ENCODE data around the gene TTLL6.
A peak's percentile ranks its signal among the peaks of the same experiment; 100 is the strongest.

TTLL6 gene

GRCh38 chr17:48737330-48738043 is 79.5 kb downstream of the TTLL6 start:
- DNase-seq (ENCODE audit: low spot score) = no peak

- DNase-seq (ENCODE audit: low spot score) = no peak
These were observed 82.0 kb downstream of the TTLL6 start for GRCh38 chr17:48735062-48735351.

GRCh38 chr17:48734333-48735061 is 82.5 kb downstream of the TTLL6 start:
- DNase-seq (ENCODE audit: low spot score) = no peak

- DNase-seq (ENCODE audit: low spot score) = no peak
These were observed 83.2 kb downstream of the TTLL6 start for GRCh38 chr17:48733632-48734328.

GRCh38 chr17:48732688-48733629 is 84.1 kb downstream of the TTLL6 start:
- no peak for DNase-seq (ENCODE audit: low spot score)

GRCh38 chr17:48731355-48731754 is 85.7 kb downstream of the TTLL6 start:
- DNase-seq (ENCODE audit: low spot score) = no peak

- DNase-seq (ENCODE audit: low spot score) = no peak
These were observed 86.8 kb downstream of the TTLL6 start for GRCh38 chr17:48730240-48730550.

GRCh38 chr17:48729335-48730239 is 87.4 kb downstream of the TTLL6 start:
- no peak for DNase-seq (ENCODE audit: low spot score)

- DNase-seq (ENCODE audit: low spot score) = no peak
These were observed 88.5 kb downstream of the TTLL6 start, which contains the start of gene HOXB13 for GRCh38 chr17:48728232-48729231. TSS of gene HOXB13 (minus strand) at chr17:48728750. CDS start at chr17:48728593, 157 bp downstream.

GRCh38 chr17:48727415-48728175 is 89.4 kb downstream of the TTLL6 start:
- DNase-seq (ENCODE audit: low spot score) = no peak

GRCh38 chr17:48726916-48727286 is 90.1 kb downstream of the TTLL6 start:
- DNase-seq (ENCODE audit: low spot score) = no peak

- DNase-seq (ENCODE audit: low spot score) = no peak
These were observed 90.7 kb downstream of the TTLL6 start for GRCh38 chr17:48726114-48726915.

GRCh38 chr17:48725288-48726064 is 91.6 kb downstream of the TTLL6 start:
- DNase-seq (ENCODE audit: low spot score) = no peak

GRCh38 chr17:48725004-48725287 is 92.1 kb downstream of the TTLL6 start:
- DNase-seq (ENCODE audit: low spot score) = no peak

- peak; percentile 44 for DNase-seq (ENCODE audit: low spot score)
These were observed 92.6 kb downstream of the TTLL6 start for GRCh38 chr17:48724251-48725003.

- no peak for DNase-seq (ENCODE audit: low spot score)
These were observed 93.4 kb downstream of the TTLL6 start for GRCh38 chr17:48723423-48724250.

Data from hematopoietic multipotent progenitor cell treated with erythropoietin and hydrocortisone succinate and interleukin-3 and kit ligand, for 15 days (in vitro differentiated cells).